Measurements from ENCODE around the gene PML.
"Not testable (repeated sequence)": the region's sequence is repeated elsewhere in the genome, so short reads cannot be mapped to it uniquely, and the experiment has no call there.

PML gene

GRCh38 chr15:74041777-74042435, 47.4 kb downstream of the PML start:
- no peak for DNase-seq

GRCh38 chr15:74042603-74043424, 48.3 kb downstream of the PML start:
- DNase-seq: no peak

GRCh38 chr15:74043425-74044266, 49.1 kb downstream of the PML start:
- DNase-seq: no peak

DNA sequence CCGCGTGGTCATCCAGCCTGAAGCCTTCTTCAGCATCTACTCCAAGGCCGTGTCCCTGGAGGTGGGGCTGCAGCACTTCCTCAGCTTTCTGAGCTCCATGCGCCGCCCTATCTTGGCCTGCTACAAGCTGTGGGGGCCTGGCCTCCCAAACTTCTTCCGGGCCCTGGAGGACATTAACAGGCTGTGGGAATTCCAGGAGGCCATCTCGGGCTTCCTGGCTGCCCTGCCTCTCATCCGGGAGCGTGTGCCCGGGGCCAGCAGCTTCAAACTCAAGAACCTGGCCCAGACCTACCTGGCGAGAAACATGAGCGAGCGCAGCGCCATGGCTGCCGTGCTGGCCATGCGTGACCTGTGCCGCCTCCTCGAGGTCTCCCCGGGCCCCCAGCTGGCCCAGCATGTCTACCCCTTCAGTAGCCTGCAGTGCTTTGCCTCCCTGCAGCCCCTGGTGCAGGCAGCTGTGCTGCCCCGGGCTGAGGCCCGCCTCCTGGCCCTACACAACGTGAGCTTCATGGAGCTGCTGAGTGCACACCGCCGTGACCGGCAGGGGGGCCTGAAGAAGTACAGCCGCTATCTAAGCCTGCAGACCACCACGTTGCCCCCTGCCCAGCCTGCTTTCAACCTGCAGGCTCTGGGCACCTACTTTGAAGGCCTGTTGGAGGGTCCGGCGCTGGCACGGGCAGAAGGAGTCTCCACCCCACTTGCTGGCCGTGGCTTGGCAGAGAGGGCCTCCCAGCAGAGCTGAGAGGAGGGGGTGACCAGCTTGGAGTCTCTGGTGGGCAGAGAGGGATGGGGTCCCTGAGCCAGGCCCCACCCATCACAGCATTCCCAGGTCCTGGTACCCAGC, 50.0 kb downstream of the PML start:
- DNase-seq: no peak

GRCh38 chr15:74045184-74045583, 50.7 kb downstream of the PML start:
- DNase-seq: no peak

GRCh38 chr15:74045636-74046274, 51.2 kb downstream of the PML start:
- DNase-seq: no peak

DNA sequence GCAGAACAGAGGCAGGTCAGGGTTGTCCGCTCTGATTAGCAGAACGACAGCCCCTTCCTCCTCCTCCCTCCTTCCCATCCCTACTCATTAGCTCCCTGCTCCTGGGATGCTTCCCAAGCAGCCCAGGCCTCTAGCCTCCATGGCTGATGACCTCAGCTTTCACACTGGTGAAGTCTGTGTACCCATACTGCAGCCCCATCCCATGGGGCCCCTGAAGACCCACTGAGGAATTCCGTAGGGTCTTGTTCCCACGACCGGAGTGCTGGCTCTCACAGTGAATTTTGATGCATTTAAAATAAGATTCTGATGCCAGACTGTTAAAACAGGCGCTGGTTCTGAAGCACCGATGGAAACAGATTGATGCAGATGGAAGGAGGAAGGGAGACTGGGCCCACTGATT, 51.8 kb downstream of the PML start:
- no peak for DNase-seq

DNA sequence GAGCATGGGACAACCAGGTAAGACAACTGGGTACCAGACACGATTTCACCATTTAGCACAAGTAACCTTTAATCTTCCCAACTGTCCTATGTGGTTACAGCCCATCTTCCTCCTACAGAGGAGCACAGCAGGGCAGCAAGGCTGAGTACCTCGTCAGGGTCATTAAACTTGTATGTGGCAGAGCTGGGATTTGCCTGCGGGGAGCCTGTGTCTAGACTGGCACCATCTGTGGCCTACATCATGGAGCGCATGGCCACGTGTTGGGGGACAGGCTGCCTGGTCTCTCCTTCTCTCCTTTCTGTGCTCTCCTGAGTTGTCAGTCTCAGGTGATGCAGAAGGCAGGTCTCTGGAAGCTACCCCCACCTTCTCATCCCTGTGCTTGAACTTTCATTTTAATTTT, 55.6 kb downstream of the PML start:
- DNase-seq: no peak

- DNase-seq: no peak
Measured at GRCh38 chr15:74050556-74051234, 56.2 kb downstream of the PML start.

DNA sequence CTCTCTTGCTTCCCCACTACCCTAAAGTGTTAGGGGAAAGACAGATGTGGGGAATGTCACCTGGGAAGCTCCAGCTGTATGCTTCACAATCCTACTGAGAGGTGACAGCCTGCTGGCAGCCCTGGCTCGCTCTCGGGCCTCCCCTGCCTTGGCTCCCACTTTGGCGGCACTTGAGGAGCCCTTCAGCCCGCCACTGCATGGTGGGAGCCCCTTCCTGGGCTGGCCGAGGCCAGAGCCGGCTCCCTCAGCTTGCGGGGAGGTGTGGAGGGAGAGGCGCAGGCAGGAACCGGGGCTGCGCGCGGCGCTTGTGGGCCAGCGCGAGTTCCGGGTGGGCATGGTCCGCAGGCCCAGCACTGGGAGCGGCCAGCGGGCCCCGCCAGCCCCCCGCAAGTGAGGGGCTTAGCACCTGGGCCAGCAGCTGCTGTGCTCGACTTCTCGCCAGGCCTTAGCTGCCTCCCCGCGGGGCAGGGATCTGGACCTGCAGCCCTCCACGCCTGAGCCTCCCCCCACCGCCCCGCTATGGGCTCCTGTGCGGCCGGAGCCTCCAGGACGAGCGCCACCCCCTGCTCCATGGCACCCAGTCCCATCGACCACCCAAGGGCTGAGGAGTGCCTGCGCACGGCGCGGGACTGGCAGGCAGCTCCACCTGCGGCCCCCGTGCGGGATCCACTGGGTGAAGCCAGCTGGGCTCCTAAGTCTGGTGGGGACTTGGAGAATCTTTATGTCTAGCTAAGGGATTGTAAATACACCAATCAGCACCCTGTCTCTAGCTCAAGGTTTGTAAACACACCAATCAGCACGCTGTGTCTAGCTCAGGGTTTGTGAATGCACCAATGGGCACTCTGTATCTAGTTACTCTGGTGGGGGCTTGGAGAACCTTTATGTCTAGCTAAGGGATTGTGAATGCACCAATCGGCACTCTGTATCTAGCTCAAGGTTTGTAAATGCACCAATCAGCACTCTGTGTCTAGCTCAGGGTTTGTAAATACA, 58.0 kb downstream of the PML start:
- DNase-seq: not testable (repeated sequence)

DNA sequence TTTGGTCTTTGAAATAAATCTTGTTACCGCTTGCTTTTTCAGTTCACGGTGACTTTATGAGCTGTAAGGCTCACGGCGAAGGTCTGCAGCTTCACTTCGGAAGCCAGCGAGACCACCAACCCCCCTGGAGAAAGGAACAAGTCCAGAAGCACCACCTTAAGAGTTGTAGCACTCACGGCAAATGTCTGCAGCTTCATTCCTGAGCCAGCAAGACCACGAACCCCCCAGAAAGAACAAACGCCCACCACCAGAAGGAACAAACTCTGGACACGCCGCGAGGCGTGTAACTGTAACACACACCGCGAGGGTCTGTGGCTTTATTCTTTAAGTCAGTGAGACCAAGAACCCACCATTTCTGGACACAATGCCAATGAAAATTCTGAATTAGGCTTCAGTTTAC, 59.0 kb downstream of the PML start:
- no peak for DNase-seq

GRCh38 chr15:74053941-74054529, 59.5 kb downstream of the PML start:
- peak; percentile 59 for DNase-seq

DNA sequence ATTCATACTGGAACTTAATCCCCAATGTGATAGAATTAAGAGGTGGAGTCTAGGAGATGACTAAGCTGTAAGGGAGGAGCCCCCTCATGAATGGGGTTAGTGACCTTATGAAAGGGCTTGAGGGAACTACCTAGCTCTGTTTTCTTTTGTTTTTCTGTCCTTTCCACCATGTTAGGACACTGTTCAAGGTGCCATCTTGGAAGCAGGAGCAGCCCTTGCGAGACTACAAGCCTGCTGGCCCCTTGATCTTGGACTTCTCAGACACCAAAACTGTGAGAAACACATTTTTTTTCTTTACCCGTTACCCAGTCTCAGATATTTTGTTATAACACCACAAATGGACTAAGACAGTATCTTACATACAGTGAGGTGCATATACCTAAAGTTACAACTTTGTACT, 61.3 kb downstream of the PML start:
- DNase-seq: no peak

GRCh38 chr15:74056330-74056729, 61.8 kb downstream of the PML start:
- not testable (repeated sequence) for DNase-seq

- DNase-seq: not testable (repeated sequence)
Measured at GRCh38 chr15:74059050-74059833, 64.7 kb downstream of the PML start.

DNA sequence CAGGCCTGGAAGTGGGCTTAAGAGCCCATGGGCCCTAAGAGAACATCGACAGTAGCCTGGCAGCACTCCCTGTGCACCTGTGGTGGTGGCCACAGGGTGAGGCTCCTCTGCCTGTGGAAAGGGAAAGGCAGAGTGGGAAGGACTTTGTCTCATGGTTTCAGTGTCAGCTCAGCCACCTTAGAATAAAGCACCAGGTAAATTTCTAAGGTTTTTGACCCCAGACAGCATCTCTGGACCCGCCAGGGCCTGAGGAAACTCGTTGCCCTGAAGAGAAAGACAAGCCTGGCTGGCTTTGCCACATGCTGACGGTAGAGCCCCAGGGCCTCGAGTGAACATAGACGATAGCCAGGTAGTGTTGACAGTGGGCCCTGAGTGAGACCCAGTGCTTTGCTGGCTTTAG, 65.7 kb downstream of the PML start:
- DNase-seq: no peak

GRCh38 chr15:74062236-74062635, 67.7 kb downstream of the PML start:
- peak; percentile 9 for DNase-seq

GRCh38 chr15:74062671-74063070, 68.2 kb downstream of the PML start:
- DNase-seq: no peak
